PC-9 (cell line): ENCODE results near the gene UHMK1.

ENCODE experiments used
- EZH2 ChIP-seq: fragments of 200-600 bp; sonication (generic); IDR thresholded peaks from 2 replicates; pipeline ENCODE4 v1.8.0; 2017; ENCODE audit warnings: antibody characterized with exemption, low read depth
- TF ChIP-seq, protein P1 (sequence below): fragments of 200-600 bp; sonication (generic); conservative IDR thresholded peaks from 2 replicates; pipeline ENCODE4 v1.6.1; 2017; ENCODE audit warnings: mixed run types, antibody characterized with exemption, mild to moderate bottlenecking, moderate library complexity

GRCh38 chr1:162527314-162527713 is 29.7 kb downstream of the UHMK1 start:
- TF ChIP-seq, protein P1, sequence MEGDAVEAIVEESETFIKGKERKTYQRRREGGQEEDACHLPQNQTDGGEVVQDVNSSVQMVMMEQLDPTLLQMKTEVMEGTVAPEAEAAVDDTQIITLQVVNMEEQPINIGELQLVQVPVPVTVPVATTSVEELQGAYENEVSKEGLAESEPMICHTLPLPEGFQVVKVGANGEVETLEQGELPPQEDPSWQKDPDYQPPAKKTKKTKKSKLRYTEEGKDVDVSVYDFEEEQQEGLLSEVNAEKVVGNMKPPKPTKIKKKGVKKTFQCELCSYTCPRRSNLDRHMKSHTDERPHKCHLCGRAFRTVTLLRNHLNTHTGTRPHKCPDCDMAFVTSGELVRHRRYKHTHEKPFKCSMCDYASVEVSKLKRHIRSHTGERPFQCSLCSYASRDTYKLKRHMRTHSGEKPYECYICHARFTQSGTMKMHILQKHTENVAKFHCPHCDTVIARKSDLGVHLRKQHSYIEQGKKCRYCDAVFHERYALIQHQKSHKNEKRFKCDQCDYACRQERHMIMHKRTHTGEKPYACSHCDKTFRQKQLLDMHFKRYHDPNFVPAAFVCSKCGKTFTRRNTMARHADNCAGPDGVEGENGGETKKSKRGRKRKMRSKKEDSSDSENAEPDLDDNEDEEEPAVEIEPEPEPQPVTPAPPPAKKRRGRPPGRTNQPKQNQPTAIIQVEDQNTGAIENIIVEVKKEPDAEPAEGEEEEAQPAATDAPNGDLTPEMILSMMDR, result no peak
- TF ChIP-seq EZH2, result no peak
